Endothelial cell of umbilical vein (primary cell): ENCODE data around the gene C15orf62. TPM values are rescaled to one million over a fixed set of nuclear protein-coding genes. Genes with fewer than 3 reads are reported as not detected.

Experiments
- BruUV-seq: library from RNA; stranded (reverse); fragments of 400-500 nt; replicated peaks from 2 replicates; lab custom pipeline; 2021; lab: Mats Ljungman, UMichigan
- CTCF ChIA-PET: fragments of 300-600, 350-600 bp; sonication (Branson Sonifier 250); formaldehyde crosslinking; loops from one replicate; lab custom pipeline; 2021; ENCODE audit warnings: antibody characterized with exemption, inconsistent platforms; lab: Charles Lee
- POLR2A ChIA-PET: fragments of 300-600, 350-600 bp; sonication (Branson Sonifier 250); formaldehyde crosslinking; loops from one replicate; lab custom pipeline; 2021; ENCODE audit warnings: antibody characterized with exemption, inconsistent platforms; lab: Charles Lee
- DNase-seq: peaks from one replicate; pipeline ENCODE4 v3.0.0-alpha.2; 2011; ENCODE audit warnings: low read depth, low spot score
- FAIRE-seq: peaks from 2 replicates; lab custom pipeline; 2011; peaks lifted over from hg19 to GRCh38; lab: Jason Lieb, UNC
- H2AFZ ChIP-seq: 2 replicates; pipeline ENCODE4 v1.6.0; 2012; ENCODE audit warnings: low read depth, low read length, control low read depth, inconsistent platforms
- H3K27ac ChIP-seq: 2 replicates; pipeline ENCODE4 v1.5.1; 2011; ENCODE audit warnings: low read depth, mild to moderate bottlenecking, control low read depth, low read length, moderate library complexity; ENCODE audit not compliant: insufficient read depth
- H3K27me3 ChIP-seq, 2 experiments: 2 replicates each; pipeline versions ENCODE4 v1.6.0 to v1.6.1; 2011; ENCODE audit warnings: low read length in 2 of 2, mixed read lengths in 1 of 2; ENCODE audit not compliant: control insufficient read depth in 2 of 2, insufficient read depth in 2 of 2
- H3K36me3 ChIP-seq, 2 experiments: 2 replicates in 1 of 2; 3 replicates in 1 of 2; pipeline ENCODE4 v1.5.1; 2011; ENCODE audit warnings: low read length in 2 of 2, mild to moderate bottlenecking in 1 of 2, moderate library complexity in 1 of 2; ENCODE audit not compliant: control insufficient read depth in 2 of 2, insufficient read depth in 2 of 2; ENCODE audit errors: extremely low read depth in 1 of 2
- H3K4me1 ChIP-seq: 3 replicates; pipeline ENCODE4 v1.5.1; 2011; ENCODE audit warnings: mild to moderate bottlenecking, low read length; ENCODE audit not compliant: control insufficient read depth, insufficient read depth; ENCODE audit errors: extremely low read depth
- H3K4me2 ChIP-seq: 2 replicates; pipeline ENCODE4 v1.6.1; 2011; ENCODE audit warnings: low read length, control low read depth, mixed read lengths; ENCODE audit not compliant: insufficient read depth
- H3K4me3 ChIP-seq, 3 experiments: fragments of 200-600 bp in 1 of 3; sonication (generic), shearing (Covaris generic) in 1 of 3; replicated peaks in 1 of 3; 2 replicates each; pipeline ENCODE4 v1.5.1; 2011 to 2016; ENCODE audit warnings: control low read depth in 3 of 3, low read length in 3 of 3, mild to moderate bottlenecking in 2 of 3, inconsistent platforms in 1 of 3, low read depth in 1 of 3, moderate library complexity in 1 of 3; ENCODE audit not compliant: insufficient read depth in 1 of 3
- H3K79me2 ChIP-seq: 2 replicates; pipeline ENCODE4 v1.6.0; 2012; ENCODE audit warnings: low read length, inconsistent platforms; ENCODE audit not compliant: control insufficient read depth, insufficient read depth
- H3K9ac ChIP-seq: replicated peaks from 2 replicates; pipeline ENCODE3; 2011; ENCODE audit warnings: low read length, control low read depth; ENCODE audit not compliant: insufficient read depth; ENCODE audit errors: extremely low read depth
- H3K9me1 ChIP-seq: replicated peaks from 3 replicates; pipeline ENCODE4 v1.6.0; 2011; ENCODE audit warnings: mild to moderate bottlenecking, low read length; ENCODE audit not compliant: control insufficient read depth, insufficient read depth; ENCODE audit errors: extremely low read depth
- H3K9me3 ChIP-seq: replicated peaks from 2 replicates; pipeline ENCODE4 v1.5.1; 2012; ENCODE audit warnings: low read length, inconsistent platforms; ENCODE audit not compliant: control insufficient read depth, insufficient read depth
- H4K20me1 ChIP-seq: replicated peaks from 2 replicates; pipeline ENCODE3; 2011; ENCODE audit warnings: mild to moderate bottlenecking, low read length; ENCODE audit not compliant: control insufficient read depth, insufficient read depth; ENCODE audit errors: extremely low read depth
- EZH2 ChIP-seq: IDR thresholded peaks from 2 replicates; pipeline ENCODE4 v1.6.1; 2012; ENCODE audit warnings: borderline replicate concordance, low read depth, mild to moderate bottlenecking, moderate library complexity, low read length, inconsistent platforms; ENCODE audit not compliant: severe bottlenecking
- FOS ChIP-seq: IDR thresholded peaks from 2 replicates; pipeline ENCODE4 v1.6.1; 2011; ENCODE audit warnings: mild to moderate bottlenecking, low read length, moderate library complexity, borderline replicate concordance; ENCODE audit not compliant: insufficient read depth
- GATA2 ChIP-seq: IDR thresholded peaks from 2 replicates; pipeline ENCODE4 v1.7.0; 2011; ENCODE audit warnings: low read depth, mild to moderate bottlenecking, moderate library complexity, mixed read lengths, low read length; ENCODE audit not compliant: insufficient read length, insufficient read depth
- JUN ChIP-seq: IDR thresholded peaks from 2 replicates; pipeline ENCODE4 v1.6.1; 2011; ENCODE audit warnings: borderline replicate concordance, low read depth; ENCODE audit not compliant: insufficient read length, insufficient read depth
- MAX ChIP-seq: IDR thresholded peaks from 2 replicates; pipeline ENCODE4 v1.6.1; 2011; ENCODE audit not compliant: insufficient read depth, insufficient read length
- MYC ChIP-seq: IDR thresholded peaks from one replicate; pipeline ENCODE4 v1.6.1; 2011; ENCODE audit warnings: mild to moderate bottlenecking, low read depth, low read length
- POLR2A ChIP-seq: IDR thresholded peaks from 2 replicates; pipeline ENCODE4 v1.6.1; 2012; ENCODE audit warnings: low read depth, mild to moderate bottlenecking, control low read depth, low read length
- POLR2AphosphoS5 ChIP-seq: IDR thresholded peaks from 2 replicates; pipeline ENCODE4 v1.6.1; 2012; ENCODE audit warnings: low read depth, mild to moderate bottlenecking, control low read depth, low read length, moderate library complexity; ENCODE audit not compliant: insufficient read depth
- dilution Hi-C: fragments of 300-500 bp; cut with MboI; formaldehyde crosslinking; loops from one replicate; pipeline ENCODE4 v1.15.0; 2019; ENCODE audit warnings: low sequenced_read_pairs; ENCODE audit not compliant: extremely low pct_ligation_motif_present
- intact Hi-C: fragments of 100-400 bp; cut with micrococcal nuclease; formaldehyde crosslinking; loops from one replicate; pipeline ENCODE4 v1.10.0; 2022
- polyA plus RNA-seq, 4 experiments: library from polyadenylated mRNA; depleted of rRNA in 3 of 4; stranded (reverse) in 3 of 4; unstranded in 1 of 4; fragments of >200 nt; gene quantifications; 2 replicates each; pipeline versions ENCODE4 v1.2.1 to v1.2.3, GENCODE V29; 2011 to 2012; ENCODE audit warnings: missing spikeins in 1 of 4
- total RNA-seq: library from RNA; stranded (reverse); gene quantifications from 2 replicates; pipeline ENCODE4 v1.2.3, GENCODE V29; 2021
- TF ChIP-seq, protein P1 (sequence below), 2 donors: IDR thresholded peaks; 1 replicate in 1 of 2; 2 replicates in 1 of 2; pipeline ENCODE4 v1.5.1; 2011; ENCODE audit warnings: low read length in 2 of 2, mild to moderate bottlenecking in 2 of 2, moderate library complexity in 2 of 2, control low read depth in 1 of 2, inconsistent platforms in 1 of 2, low read depth in 1 of 2; ENCODE audit not compliant: insufficient read depth in 1 of 2; ENCODE audit errors: extremely low read depth in 1 of 2

The C15orf62 gene
- total and polyA plus RNA-seq, 2 donors (not counting 3 experiments of a cell fraction or from before 2014, with no cell fraction given), result 0.12 to 0.38 TPM

GRCh38 chr15:40737048-40737447 lies 32.7 kb upstream of the C15orf62 start:
- H3K9ac ChIP-seq, result no peak overlapping the region
- H4K20me1 ChIP-seq, result no peaks in the 10 kb centered on the region
- H3K79me2 ChIP-seq, result no peaks in the 10 kb centered on the region
- H3K9me1 ChIP-seq, result no peaks in the 10 kb centered on the region
- H3K36me3 ChIP-seq, result peaks cover 15 to 20% of the 10 kb centered on the region in 2 experiments
- no peak overlapping the region for H3K27ac ChIP-seq
- DNase-seq, result no peak
- no peak overlapping the region for H2AFZ ChIP-seq
- TF ChIP-seq, protein P1, sequence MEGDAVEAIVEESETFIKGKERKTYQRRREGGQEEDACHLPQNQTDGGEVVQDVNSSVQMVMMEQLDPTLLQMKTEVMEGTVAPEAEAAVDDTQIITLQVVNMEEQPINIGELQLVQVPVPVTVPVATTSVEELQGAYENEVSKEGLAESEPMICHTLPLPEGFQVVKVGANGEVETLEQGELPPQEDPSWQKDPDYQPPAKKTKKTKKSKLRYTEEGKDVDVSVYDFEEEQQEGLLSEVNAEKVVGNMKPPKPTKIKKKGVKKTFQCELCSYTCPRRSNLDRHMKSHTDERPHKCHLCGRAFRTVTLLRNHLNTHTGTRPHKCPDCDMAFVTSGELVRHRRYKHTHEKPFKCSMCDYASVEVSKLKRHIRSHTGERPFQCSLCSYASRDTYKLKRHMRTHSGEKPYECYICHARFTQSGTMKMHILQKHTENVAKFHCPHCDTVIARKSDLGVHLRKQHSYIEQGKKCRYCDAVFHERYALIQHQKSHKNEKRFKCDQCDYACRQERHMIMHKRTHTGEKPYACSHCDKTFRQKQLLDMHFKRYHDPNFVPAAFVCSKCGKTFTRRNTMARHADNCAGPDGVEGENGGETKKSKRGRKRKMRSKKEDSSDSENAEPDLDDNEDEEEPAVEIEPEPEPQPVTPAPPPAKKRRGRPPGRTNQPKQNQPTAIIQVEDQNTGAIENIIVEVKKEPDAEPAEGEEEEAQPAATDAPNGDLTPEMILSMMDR (IDR thresholded peaks at IDR 0.05; ENCODE audit: extremely low read depth in 1 of 2, insufficient read depth in 1 of 2, low read depth in 1 of 2, low read length in 2 of 2), result no peak
- no peak for TF ChIP-seq POLR2A
- TF ChIP-seq MYC, result no peak
- no peak for TF ChIP-seq JUN
- TF ChIP-seq EZH2, result no peak
- TF ChIP-seq POLR2AphosphoS5, result no peak
- no peak for TF ChIP-seq FOS
- TF ChIP-seq GATA2, result no peak
- TF ChIP-seq MAX, result no peak
- no peaks in the 10 kb centered on the region for H3K27me3 ChIP-seq
- intact Hi-C loops, result no loop called here
- POLR2A ChIA-PET, result no interaction called here
- H3K4me2 ChIP-seq, result no peak overlapping the region
- no peaks in the 10 kb centered on the region for H3K4me1 ChIP-seq
- dilution Hi-C loops, result no loop called here
- FAIRE-seq, result no peak
- H3K4me3 ChIP-seq, result no peak overlapping the region
- CTCF ChIA-PET, result no interaction called here
- H3K9me3 ChIP-seq, result no peaks in the 10 kb centered on the region
- no TSS peak for BruUV-seq
